ENCODE measurements around the gene BHMT2. TPM values are rescaled to one million over a fixed set of nuclear protein-coding genes. Genes with fewer than 3 reads are reported as not detected.

BHMT2 gene
- total and polyA plus RNA-seq, 4 donors: 2.8 to 29.6 (median 6.2) TPM

DNA sequence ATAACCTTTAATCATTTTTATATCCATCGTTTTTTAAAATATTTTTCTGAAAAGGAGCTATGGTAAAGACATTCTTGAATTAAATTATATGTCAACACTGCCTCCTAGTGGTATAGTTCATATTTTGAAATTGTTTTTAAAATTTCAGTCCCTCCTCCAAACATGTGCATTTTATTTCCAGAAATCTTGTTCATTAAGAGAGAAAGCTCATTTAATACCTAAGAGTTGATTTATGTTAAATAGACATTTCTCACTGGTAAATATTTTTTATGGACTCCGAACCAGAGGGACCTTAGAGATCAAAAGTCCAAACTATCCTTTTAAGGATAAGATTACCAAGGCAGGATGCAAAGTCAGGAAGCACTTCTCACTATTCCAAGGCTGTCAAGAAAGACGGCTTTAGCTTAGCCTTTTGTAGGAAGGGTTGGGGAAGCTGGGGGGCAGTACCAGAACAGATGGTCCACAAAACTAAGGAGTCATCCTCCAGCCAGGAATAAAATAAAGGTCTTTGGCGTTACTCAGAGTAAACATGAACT, 63.6 kb downstream of the BHMT2 start:
- H3K27ac ChIP-seq (ENCODE audit: low read depth, low read length): peak overlapping the region; percentile 29
- H3K36me3 ChIP-seq (ENCODE audit: control insufficient read depth, insufficient read depth, low read length): no peaks in the 10 kb centered on the region

DNA sequence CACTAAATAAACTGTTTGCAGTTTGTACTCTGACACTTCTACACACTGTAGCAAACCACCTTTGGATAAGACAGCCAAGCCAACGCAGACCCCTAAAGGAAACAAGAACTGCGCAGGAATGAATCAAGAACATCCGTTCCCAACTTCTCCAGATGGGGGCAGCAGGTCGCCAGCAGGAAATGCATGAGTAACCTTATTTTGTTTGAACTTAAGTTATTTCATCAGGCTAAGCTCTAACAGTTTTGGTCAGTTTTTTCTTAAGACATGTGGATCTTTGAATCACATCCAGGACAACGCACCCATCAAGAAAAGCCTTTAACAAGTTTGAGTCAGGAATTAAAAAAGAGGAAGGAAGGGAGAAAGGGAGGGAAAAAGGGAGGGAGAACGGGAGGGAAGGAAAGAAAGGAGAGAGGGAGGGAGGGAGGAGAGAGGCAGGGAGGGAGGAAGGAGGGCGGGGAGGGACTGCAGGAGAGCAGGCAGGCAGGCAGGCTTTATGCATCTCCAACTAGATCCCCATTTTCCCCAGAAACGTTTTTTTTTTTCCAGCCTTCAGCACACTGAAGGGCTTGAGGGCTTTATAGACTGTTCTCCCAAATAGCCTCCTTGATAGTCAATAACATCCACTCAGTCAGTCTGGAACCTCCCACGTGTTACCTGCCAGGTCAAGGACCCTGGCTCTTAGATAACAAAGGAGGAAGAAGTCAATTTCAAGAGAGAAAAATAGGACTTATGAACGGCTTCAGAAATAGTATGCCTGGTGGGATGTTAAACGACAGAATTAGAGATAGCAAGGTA, 64.3 kb downstream of the BHMT2 start:
- Histone ChIP-seq H3K4me3 (ENCODE audit: low read depth, low read length) (peak overlapping the region; percentile 33), H3K27ac (ENCODE audit: low read depth, low read length) (peak overlapping the region; percentile 29), H3K27me3 (ENCODE audit: control insufficient read depth, insufficient read depth, low read length) (no peaks in the 10 kb centered on the region), H3K4me1 (ENCODE audit: control insufficient read depth, insufficient read depth, low read length) (peaks cover 3% of the 10 kb centered on the region), H3K9me3 (ENCODE audit: control insufficient read depth, insufficient read depth, low read length) (no peaks in the 10 kb centered on the region), H3K36me3 (ENCODE audit: control insufficient read depth, insufficient read depth, low read length) (no peaks in the 10 kb centered on the region)
- WGBS (ENCODE audit: insufficient coverage): 0% methylated on average over 2 of the region's 11 CpGs
- DNase-seq (ENCODE audit: low read depth in 4 of 6, low spot score in 6 of 6): peak; percentile 65 to 95 (median 76)

More for the DNA sequence above, 63.6 kb downstream of the BHMT2 start:
- H3K9me3 ChIP-seq (ENCODE audit: control insufficient read depth, insufficient read depth, low read length): no peaks in the 10 kb centered on the region
- peak in 4 of 6 donors; percentile 35 to 84 (median 60) for DNase-seq (ENCODE audit: low read depth in 4 of 6, low spot score in 6 of 6)
- H3K4me1 ChIP-seq (ENCODE audit: control insufficient read depth, insufficient read depth, low read length): peaks cover 3% of the 10 kb centered on the region
- peak overlapping the region; percentile 33 for H3K4me3 ChIP-seq (ENCODE audit: low read depth, low read length)
- 0% methylated on average over 1 of the region's 4 CpGs for WGBS (ENCODE audit: insufficient coverage)
- no peaks in the 10 kb centered on the region for H3K27me3 ChIP-seq (ENCODE audit: control insufficient read depth, insufficient read depth, low read length)

DNA sequence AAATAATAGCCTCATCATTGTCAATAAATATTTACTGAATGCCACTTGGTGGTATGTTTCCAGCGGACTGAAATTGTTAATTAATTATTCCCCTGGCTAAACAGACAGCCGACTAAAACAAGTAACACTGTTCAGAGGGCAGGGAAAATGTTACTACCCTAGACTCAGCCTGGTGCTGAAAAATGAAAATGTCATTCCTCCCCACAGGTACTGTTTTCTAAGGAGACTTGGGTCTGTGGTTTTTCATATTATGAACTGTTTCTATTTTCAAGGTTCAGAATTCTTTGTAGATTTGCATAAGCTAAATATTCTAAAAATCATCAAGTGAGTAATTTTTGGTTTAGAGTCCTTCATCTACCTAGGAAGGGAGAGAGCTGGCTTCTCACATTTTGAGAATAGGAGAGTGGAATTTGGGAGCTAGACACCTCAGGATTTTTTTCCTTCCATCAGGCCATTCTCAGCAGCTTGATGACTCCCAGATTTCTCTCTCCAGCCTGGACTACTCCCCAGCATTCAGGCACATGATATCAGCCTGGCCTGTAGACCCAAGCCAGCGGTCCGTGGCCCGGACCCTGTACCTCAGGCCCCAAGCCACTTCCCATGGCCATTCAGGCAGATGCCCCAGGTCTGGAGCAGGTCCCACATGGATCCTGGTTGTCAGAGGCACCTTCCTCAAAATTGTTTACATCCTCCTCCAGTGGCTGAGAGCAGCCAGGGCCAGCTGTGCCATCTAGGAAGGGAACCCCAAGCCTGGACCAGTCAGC, 66.4 kb downstream of the BHMT2 start:
- no peaks in the 10 kb centered on the region for H3K9me3 ChIP-seq (ENCODE audit: control insufficient read depth, insufficient read depth, low read length)
- H3K27ac ChIP-seq (ENCODE audit: low read depth, low read length): no peak overlapping the region
- H3K27me3 ChIP-seq (ENCODE audit: control insufficient read depth, insufficient read depth, low read length): no peaks in the 10 kb centered on the region
- no peaks in the 10 kb centered on the region for H3K36me3 ChIP-seq (ENCODE audit: control insufficient read depth, insufficient read depth, low read length)
- H3K4me3 ChIP-seq (ENCODE audit: low read depth, low read length): no peak overlapping the region
- WGBS (ENCODE audit: insufficient coverage): 96% methylated on average over 3 of the region's 5 CpGs
- no peak for DNase-seq (ENCODE audit: low read depth in 4 of 6, low spot score in 6 of 6)
- peaks cover 3% of the 10 kb centered on the region for H3K4me1 ChIP-seq (ENCODE audit: control insufficient read depth, insufficient read depth, low read length)

- no peak for DNase-seq (ENCODE audit: low read depth in 4 of 6, low spot score in 6 of 6)
- no peaks in the 10 kb centered on the region for H3K9me3 ChIP-seq (ENCODE audit: control insufficient read depth, insufficient read depth, low read length)
- no peak overlapping the region for H3K4me3 ChIP-seq (ENCODE audit: low read depth, low read length)
- no peak overlapping the region for H3K27ac ChIP-seq (ENCODE audit: low read depth, low read length)
- H3K27me3 ChIP-seq (ENCODE audit: control insufficient read depth, insufficient read depth, low read length): no peaks in the 10 kb centered on the region
- no peaks in the 10 kb centered on the region for H3K36me3 ChIP-seq (ENCODE audit: control insufficient read depth, insufficient read depth, low read length)
- H3K4me1 ChIP-seq (ENCODE audit: control insufficient read depth, insufficient read depth, low read length): peaks cover 3% of the 10 kb centered on the region
- WGBS (ENCODE audit: insufficient coverage): no CpG with 5 or more reads among the region's 2 CpGs
Measured at GRCh38 chr5:79136618-79137017, 67.1 kb downstream of the BHMT2 start.

Other genes with a start within 250 kb of the BHMT2 start
- gene ARSB, start 84.5 kb upstream of the BHMT2 start, total RNA-seq: 10 to 100 TPM; 19.8 to 21.6 TPM
- 10 to 100 TPM; 20.2 to 21.8 TPM for gene ARSB, start 84.5 kb upstream of the BHMT2 start, polyA plus RNA-seq (ENCODE audit: insufficient read length in 2 of 2)
- gene DMGDH, start 93 bp upstream of the BHMT2 start, total RNA-seq: 1 to 10 TPM; 5.0 to 7.6 TPM
- 1 to 10 TPM; 3.3 to 3.7 TPM for gene DMGDH, start 93 bp upstream of the BHMT2 start, polyA plus RNA-seq (ENCODE audit: insufficient read length in 2 of 2)
- gene BHMT, start 42.0 kb downstream of the BHMT2 start, total RNA-seq: 1 to 10 TPM in 1 of 2 donors, under 1 TPM in 1; 0.89 to 9.3 TPM
- 1 to 10 TPM; 1.2 to 5.0 TPM for gene BHMT, start 42.0 kb downstream of the BHMT2 start, polyA plus RNA-seq (ENCODE audit: insufficient read length in 2 of 2)
- gene JMY, start 166.4 kb downstream of the BHMT2 start, total RNA-seq: 10 to 100 TPM; 20.4 to 39.4 TPM
- gene JMY, start 166.4 kb downstream of the BHMT2 start, polyA plus RNA-seq (ENCODE audit: insufficient read length in 2 of 2): 10 to 100 TPM; 14.3 to 23.0 TPM